Upper lobe of left lung (tissue), 4 donors: ENCODE results near the gene TBC1D12.

Experiments used
- EP300 ChIP-seq, 4 donors: sonication (generic); formaldehyde crosslinking; IDR thresholded peaks; one replicate each; pipeline ENCODE4 v1.5.1; 2017; ENCODE audit warnings: antibody characterized with exemption in 4 of 4, control low read depth in 2 of 4
- TF ChIP-seq, protein P1 (sequence below), 6 experiments: fragments of 450-650 bp in 4 of 6; fragments of 200-600 bp in 2 of 6; sonication (generic) in 2 of 6; IDR thresholded peaks; one replicate each; pipeline ENCODE4 v1.5.1; 2016 to 2019; ENCODE audit warnings: antibody characterized with exemption in 6 of 6

DNA sequence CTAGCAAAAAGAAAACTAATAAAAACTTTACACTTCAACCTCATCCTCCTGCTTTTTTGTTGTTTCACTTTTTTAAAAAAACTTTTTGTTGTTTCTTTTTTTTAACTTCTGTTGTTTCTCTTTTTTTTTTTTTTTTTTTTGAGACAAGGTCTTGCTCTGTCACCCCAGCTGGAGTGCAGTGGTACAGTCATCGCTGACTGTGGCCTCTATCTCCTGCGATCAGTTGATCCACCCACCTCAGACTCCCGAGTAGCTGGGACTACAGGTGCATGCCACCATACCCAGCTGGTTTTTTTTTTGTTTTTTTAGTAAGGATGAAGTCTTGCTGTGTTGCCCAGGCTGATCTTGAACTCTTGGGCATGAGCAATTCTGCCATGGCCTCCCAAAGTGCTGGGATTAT, 85.2 kb downstream of the TBC1D12 start:
- TF ChIP-seq, protein P1, sequence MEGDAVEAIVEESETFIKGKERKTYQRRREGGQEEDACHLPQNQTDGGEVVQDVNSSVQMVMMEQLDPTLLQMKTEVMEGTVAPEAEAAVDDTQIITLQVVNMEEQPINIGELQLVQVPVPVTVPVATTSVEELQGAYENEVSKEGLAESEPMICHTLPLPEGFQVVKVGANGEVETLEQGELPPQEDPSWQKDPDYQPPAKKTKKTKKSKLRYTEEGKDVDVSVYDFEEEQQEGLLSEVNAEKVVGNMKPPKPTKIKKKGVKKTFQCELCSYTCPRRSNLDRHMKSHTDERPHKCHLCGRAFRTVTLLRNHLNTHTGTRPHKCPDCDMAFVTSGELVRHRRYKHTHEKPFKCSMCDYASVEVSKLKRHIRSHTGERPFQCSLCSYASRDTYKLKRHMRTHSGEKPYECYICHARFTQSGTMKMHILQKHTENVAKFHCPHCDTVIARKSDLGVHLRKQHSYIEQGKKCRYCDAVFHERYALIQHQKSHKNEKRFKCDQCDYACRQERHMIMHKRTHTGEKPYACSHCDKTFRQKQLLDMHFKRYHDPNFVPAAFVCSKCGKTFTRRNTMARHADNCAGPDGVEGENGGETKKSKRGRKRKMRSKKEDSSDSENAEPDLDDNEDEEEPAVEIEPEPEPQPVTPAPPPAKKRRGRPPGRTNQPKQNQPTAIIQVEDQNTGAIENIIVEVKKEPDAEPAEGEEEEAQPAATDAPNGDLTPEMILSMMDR (IDR thresholded peaks at IDR 0.05): no peak
- no peak for TF ChIP-seq EP300 (IDR thresholded peaks at IDR 0.05)
